Stomach (tissue), 4 donors: ENCODE measurements around the gene IDI1.

ENCODE experiments used
- POLR2A ChIP-seq, 4 donors: fragments of 450-650 bp; IDR thresholded peaks; one replicate each; pipeline ENCODE4 v1.6.1; 2016; ENCODE audit warnings: antibody characterized with exemption in 4 of 4, control low read depth in 2 of 4, mild to moderate bottlenecking in 1 of 4, moderate library complexity in 1 of 4
- POLR2AphosphoS5 ChIP-seq, 3 donors: sonication (generic); formaldehyde crosslinking; IDR thresholded peaks; one replicate each; pipeline ENCODE4 v1.6.1; 2016; ENCODE audit warnings: antibody characterized with exemption in 3 of 3
- TF ChIP-seq, protein P1 (sequence below), 7 experiments: fragments of 450-650 bp in 4 of 7; fragments of 200-600 bp in 3 of 7; sonication (generic) in 3 of 7; IDR thresholded peaks; one replicate each; pipeline ENCODE4 v1.5.1; 2016 to 2019; ENCODE audit warnings: antibody characterized with exemption in 7 of 7, control low read depth in 2 of 7, mild to moderate bottlenecking in 1 of 7

DNA sequence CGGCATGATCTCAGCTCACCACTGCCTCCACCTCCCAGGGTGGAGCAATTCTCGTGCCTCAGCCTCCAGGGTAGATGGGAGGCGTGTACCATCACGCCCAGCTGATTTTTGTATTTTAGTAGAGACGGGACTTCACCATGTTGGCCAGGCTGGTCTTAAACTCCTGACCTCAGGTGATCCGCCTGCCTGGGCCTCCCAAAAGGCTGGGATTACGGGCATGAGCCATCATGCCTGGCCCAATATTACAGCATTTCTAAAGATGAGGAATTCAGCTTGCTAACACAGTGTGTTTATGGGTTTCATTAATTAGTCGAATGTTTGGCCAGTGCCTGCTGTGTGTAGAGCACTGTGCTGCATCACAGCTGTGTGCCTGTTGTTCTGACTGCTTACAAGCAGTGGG is 11.0 kb upstream of the IDI1 start:
- TF ChIP-seq, protein P1, sequence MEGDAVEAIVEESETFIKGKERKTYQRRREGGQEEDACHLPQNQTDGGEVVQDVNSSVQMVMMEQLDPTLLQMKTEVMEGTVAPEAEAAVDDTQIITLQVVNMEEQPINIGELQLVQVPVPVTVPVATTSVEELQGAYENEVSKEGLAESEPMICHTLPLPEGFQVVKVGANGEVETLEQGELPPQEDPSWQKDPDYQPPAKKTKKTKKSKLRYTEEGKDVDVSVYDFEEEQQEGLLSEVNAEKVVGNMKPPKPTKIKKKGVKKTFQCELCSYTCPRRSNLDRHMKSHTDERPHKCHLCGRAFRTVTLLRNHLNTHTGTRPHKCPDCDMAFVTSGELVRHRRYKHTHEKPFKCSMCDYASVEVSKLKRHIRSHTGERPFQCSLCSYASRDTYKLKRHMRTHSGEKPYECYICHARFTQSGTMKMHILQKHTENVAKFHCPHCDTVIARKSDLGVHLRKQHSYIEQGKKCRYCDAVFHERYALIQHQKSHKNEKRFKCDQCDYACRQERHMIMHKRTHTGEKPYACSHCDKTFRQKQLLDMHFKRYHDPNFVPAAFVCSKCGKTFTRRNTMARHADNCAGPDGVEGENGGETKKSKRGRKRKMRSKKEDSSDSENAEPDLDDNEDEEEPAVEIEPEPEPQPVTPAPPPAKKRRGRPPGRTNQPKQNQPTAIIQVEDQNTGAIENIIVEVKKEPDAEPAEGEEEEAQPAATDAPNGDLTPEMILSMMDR (IDR thresholded peaks at IDR 0.05), result no peak
- no peak for TF ChIP-seq POLR2AphosphoS5 (IDR thresholded peaks at IDR 0.05)
- no peak for TF ChIP-seq POLR2A (IDR thresholded peaks at IDR 0.05)
